ACC112 (cell line): ENCODE results near the gene MRPL57.
"Not testable (repeated sequence)": the region's sequence is repeated elsewhere in the genome, so short reads cannot be mapped to it uniquely, and the experiment has no call there.

Experiments
- H2AFZ ChIP-seq: fragments of 200-600 bp; sonication (generic); one replicate; pipeline ENCODE4 v1.6.0; 2017; ENCODE audit warnings: antibody characterized with exemption, low read length; ENCODE audit not compliant: unreplicated experiment
- H3K27ac ChIP-seq: fragments of 200-600 bp; sonication (generic); 2 replicates; pipeline ENCODE4 v1.5.1; 2014; ENCODE audit warnings: low read depth, mild to moderate bottlenecking, antibody characterized with exemption, low read length, moderate library complexity
- H3K27me3 ChIP-seq: fragments of 200-600 bp; sonication (generic); 2 replicates; pipeline ENCODE4 v1.6.1; 2014; ENCODE audit warnings: mild to moderate bottlenecking, antibody characterized with exemption, low read length, moderate library complexity, mixed read lengths; ENCODE audit not compliant: insufficient read depth
- H3K36me3 ChIP-seq: fragments of 200-600 bp; sonication (generic); 2 replicates; pipeline ENCODE4 v1.6.1; 2016; ENCODE audit warnings: mild to moderate bottlenecking, antibody characterized with exemption, low read length, moderate library complexity, mixed read lengths; ENCODE audit not compliant: insufficient read depth
- H3K4me1 ChIP-seq: fragments of 200-600 bp; sonication (generic); one replicate; pipeline ENCODE4 v1.6.1; 2016; ENCODE audit warnings: low read length, mixed read lengths; ENCODE audit not compliant: insufficient read depth, unreplicated experiment, control insufficient read depth
- H3K4me3 ChIP-seq: fragments of 200-600 bp; sonication (generic); 2 replicates; pipeline ENCODE4 v1.5.1; 2014; ENCODE audit warnings: mild to moderate bottlenecking, low read depth, low read length
- H3K79me2 ChIP-seq: fragments of 200-600 bp; sonication (generic); one replicate; pipeline ENCODE4 v1.6.0; 2016; ENCODE audit warnings: low read length; ENCODE audit not compliant: control insufficient read depth, unreplicated experiment, insufficient read depth

Gene MRPL57

DNA sequence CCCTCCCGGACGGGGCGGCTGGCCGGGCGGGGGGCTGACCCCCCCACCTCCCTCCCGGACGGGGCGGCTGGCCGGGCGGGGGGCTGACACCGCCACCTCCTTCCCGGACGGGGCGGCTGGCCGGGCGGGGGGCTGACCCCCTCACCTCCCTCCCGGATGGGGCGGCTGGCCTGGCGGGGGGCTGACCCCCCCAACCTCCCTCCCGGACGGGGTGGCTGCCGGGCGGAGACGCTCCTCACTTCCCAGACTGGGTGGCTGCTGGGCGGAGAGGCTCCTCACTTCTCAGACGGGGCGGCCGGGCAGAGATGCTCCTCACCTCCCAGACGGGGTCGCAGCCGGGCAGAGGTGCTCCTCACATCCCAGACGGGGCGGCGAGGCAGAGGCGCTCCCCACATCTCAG is 10.0 kb downstream of the MRPL57 start:
- not testable (repeated sequence) for H3K4me1 ChIP-seq, H3K27me3 ChIP-seq, H3K79me2 ChIP-seq, H3K4me3 ChIP-seq, H3K27ac ChIP-seq, H2AFZ ChIP-seq, H3K36me3 ChIP-seq

DNA sequence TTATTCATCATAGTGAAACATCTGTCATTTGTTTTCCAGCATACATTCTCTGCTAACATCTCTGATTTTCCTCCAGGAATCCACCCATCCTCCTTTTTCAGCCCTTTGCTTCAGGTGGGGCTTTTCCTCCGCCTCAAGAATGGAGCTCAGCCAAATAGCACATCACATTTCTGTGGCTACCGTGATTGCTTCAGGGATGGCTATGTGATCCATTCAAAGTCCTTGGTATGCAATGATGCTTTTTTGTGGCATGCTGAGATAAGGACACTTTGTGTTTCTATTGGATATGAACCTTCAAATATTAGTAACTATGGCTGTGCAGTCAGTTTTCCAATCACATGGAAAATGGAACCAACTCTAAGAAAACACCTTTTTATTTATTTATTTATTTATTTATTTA is 18.3 kb downstream of the MRPL57 start:
- H3K36me3 ChIP-seq, H3K4me3 ChIP-seq, H3K27ac ChIP-seq, H2AFZ ChIP-seq, H3K27me3 ChIP-seq, H3K4me1 ChIP-seq, H3K79me2 ChIP-seq: not testable (repeated sequence)

DNA sequence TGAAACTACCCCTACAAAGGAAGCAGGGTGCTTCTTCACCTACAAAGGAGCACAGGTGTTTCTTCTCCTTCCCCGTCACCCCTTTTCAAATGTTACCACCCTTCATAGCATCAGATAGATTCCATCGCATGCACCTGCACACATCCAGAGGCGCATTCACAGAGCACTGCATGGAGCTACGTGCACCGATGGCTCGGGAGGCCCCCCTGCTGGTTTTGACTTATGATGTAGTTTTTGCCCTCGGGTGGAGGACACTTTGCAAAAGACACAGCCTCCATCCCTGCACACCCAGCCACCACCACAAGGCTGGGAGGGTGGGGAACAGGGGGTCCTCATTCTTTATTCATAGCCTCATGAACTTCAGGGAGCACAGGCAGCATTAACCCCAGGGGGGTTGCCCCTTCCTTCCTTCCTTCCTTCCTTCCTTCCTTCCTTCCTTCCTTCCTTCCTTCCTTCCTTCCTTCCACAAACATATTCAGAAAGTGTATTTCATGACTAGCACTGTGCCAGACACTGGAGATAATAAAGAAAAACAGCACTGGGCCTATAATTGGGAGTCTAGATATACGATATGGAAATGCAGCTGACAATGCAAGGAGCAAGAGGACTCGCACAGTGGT is 21.3 kb downstream of the MRPL57 start:
- H3K27me3 ChIP-seq, H3K27ac ChIP-seq, H3K4me1 ChIP-seq, H2AFZ ChIP-seq, H3K36me3 ChIP-seq, H3K79me2 ChIP-seq, H3K4me3 ChIP-seq: not testable (repeated sequence)

DNA sequence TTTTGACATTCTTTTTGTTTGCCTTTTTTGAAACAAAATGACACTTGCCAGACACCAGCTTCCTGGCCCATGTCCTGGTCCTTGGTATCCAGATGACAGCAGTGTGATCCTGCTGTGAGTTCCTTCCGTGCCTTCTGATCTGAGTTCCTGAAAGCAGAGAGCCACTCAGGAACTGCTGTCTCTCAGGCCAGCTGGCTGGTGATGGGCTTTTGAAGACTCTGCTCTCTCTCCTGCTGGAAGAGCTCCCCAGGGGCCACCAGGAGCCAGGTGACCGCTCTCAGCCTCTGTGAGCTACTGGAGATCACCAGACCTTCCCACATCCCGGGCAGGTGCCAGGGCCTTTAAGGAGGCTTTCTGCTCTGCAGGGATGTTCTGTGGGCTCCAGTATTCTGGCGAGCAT is 21.9 kb downstream of the MRPL57 start:
- not testable (repeated sequence) for H3K4me1 ChIP-seq, H2AFZ ChIP-seq, H3K27me3 ChIP-seq, H3K4me3 ChIP-seq, H3K79me2 ChIP-seq, H3K36me3 ChIP-seq, H3K27ac ChIP-seq

DNA sequence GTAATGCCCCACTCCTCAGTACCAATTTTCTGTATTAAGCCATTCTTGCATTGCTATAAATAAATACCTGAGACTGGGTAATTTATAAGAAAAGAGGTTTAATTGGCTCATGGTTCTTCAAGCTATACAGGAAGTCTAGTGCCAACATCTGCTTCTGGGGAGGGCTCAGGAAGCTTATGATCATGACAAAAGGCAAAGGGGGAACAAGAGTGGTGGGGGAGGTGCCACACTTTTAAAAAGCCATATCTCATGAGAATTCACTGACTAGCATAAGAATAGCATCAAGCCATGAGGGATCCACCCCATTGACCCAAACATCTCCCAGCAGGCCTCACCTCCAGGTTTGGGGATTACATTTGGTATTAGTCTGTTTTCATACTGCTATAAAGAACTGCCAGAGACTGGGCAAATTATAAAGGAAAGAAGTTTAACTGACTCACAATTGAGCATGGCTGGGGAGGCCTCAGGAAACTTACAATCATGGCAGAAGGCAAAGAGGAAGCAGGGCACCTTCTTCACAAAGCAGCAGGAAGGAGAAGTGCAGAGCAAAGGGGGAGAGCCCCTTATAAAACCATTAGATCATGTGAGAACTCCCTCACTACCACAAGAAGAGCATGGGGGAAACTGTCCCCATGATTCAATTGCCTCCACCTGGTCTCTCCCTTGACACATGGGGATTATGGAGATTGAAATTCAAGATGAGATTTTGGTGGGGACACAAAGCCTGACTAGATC is 25.2 kb downstream of the MRPL57 start:
- H3K36me3 ChIP-seq, H2AFZ ChIP-seq, H3K4me1 ChIP-seq, H3K4me3 ChIP-seq, H3K79me2 ChIP-seq, H3K27me3 ChIP-seq, H3K27ac ChIP-seq: not testable (repeated sequence)

DNA sequence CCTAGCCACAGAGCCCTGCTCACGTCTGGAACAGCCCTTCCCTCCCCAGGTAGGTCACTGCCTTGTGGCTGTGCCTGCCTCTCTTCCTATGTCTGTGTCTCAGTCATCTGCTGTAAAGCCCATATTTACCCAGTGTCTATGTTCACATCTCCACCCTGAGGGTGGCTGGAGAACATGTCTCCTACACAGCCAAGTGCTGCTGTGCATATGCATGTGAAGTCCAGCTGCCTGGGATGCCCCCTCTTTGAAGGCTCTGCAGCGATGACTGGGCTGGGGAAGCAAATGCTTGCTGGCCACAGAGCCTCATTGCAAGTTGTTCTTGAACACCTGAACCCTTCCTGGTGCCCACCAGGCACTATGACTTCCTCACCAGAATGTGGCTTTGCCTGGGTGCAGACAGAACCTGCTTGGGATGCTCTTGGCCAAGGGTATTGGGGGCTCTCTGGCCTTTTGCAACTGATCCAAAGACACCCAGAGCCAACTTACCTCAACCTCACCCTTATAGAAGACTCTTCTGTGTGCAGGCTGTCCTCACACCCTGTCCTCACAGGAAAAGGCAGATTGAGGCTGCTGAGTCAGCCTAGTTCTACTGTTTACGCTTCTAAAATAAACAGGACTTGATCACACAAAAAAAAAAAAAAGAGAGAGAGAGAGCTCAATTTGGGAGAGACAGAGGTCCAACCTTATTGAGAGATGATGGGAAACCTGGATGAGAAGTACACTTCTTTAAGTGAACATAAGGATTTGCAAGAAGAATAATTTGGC is 26.5 kb downstream of the MRPL57 start:
- Histone ChIP-seq H3K79me2 (no peaks in the 10 kb centered on the region), H3K4me1 (no peaks in the 10 kb centered on the region), H3K4me3 (no peak overlapping the region)

GRCh38 chr13:21208652-21209154 is 32.2 kb downstream of the MRPL57 start:
- Histone ChIP-seq H3K4me1 (no peaks in the 10 kb centered on the region), H3K27me3 (peaks cover 38% of the 10 kb centered on the region), H3K79me2 (no peaks in the 10 kb centered on the region), H3K36me3 (no peaks in the 10 kb centered on the region), H2AFZ (no peak overlapping the region), H3K4me3 (no peak overlapping the region), H3K27ac (no peak overlapping the region)

More for the DNA sequence above, 26.5 kb downstream of the MRPL57 start:
- Histone ChIP-seq H3K27ac (no peak overlapping the region), H3K36me3 (no peaks in the 10 kb centered on the region), H2AFZ (no peak overlapping the region), H3K27me3 (no peaks in the 10 kb centered on the region)

DNA sequence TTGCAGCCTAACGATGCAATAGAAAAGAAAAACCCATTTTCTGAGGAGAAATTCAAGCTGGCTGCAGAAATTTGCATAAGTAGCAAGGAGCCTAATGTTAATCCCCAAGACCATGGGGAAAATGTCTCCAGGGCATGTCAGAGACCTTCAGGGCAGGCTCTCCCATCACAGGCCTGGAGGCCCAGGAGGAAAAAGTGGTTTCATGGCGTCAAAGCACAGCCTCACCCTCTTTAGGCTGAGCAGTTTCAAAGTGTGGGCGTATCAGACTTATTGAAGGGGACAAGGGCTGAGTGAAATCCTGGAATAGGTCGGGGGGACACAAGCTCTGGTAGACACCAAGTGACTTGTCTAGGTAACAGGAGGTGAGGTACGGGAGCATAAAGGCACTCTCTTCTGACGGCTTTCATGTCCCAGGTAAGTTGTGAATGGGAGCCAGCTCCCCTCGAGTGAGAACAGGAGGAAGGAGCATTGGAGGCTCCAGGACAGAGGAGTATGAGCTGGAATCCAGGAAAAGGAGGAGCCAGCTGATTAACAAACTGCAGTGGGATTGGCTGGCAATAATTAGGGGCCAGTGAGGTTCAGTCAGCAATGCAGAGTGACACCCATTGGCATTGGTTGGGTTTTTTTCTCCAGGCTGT is 35.8 kb downstream of the MRPL57 start:
- Histone ChIP-seq H3K36me3 (no peaks in the 10 kb centered on the region), H3K4me3 (no peak overlapping the region), H3K27ac (no peak overlapping the region), H2AFZ (no peak overlapping the region), H3K4me1 (no peaks in the 10 kb centered on the region), H3K79me2 (no peaks in the 10 kb centered on the region), H3K27me3 (peaks cover 47% of the 10 kb centered on the region)

DNA sequence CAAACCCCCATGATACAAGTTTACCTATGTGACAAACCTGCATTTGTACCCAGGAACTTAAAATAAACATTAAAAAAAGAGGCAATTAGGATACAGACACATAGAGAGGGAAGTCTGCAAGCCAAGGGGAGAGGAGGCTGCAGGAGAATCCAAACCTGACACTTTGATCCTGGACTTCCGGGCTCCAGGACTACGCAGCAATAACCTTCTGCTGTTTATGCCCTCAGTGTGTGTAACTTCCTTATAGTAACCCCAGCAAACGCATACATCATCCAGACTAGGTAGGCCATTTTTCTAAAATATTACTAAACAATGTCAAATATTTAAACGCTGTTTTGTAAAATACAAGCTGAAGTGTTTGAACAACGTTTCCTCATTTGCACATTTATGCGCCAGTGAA is 39.0 kb downstream of the MRPL57 start:
- peaks cover 36% of the 10 kb centered on the region for H3K27me3 ChIP-seq
- not testable (repeated sequence) for H3K4me1 ChIP-seq, H3K27ac ChIP-seq, H3K36me3 ChIP-seq, H3K4me3 ChIP-seq, H2AFZ ChIP-seq, H3K79me2 ChIP-seq

- Histone ChIP-seq H2AFZ (peak overlapping the region; percentile 80), H3K27ac (no peak overlapping the region), H3K4me1 (no peaks in the 10 kb centered on the region), H3K4me3 (peak overlapping the region; percentile 25; the same call in 1 of the 2 replicates), H3K27me3 (peaks cover 28% of the 10 kb centered on the region), H3K36me3 (no peaks in the 10 kb centered on the region), H3K79me2 (no peaks in the 10 kb centered on the region)
These were observed 39.9 kb downstream of the MRPL57 start for GRCh38 chr13:21216332-21216731.
